Kidney (tissue), 14 donors: ENCODE measurements around the gene SRA1. TPM values are rescaled to one million over a fixed set of nuclear protein-coding genes. Genes with fewer than 3 reads are reported as not detected.

Source experiments
- DNase-seq, 5 donors: peaks; one replicate each; pipeline ENCODE4 v3.0.0-alpha.2; 2013 to 2020
- FAIRE-seq: peaks from 2 replicates; lab custom pipeline; 2012; peaks lifted over from hg19 to GRCh38; lab: Jason Lieb, UNC
- H3K27ac ChIP-seq, 2 donors: one replicate each; pipeline ENCODE4 v1.7.0; 2013; ENCODE audit warnings: low read depth in 2 of 2, low read length in 2 of 2, inconsistent platforms in 1 of 2
- H3K27me3 ChIP-seq: one replicate; pipeline ENCODE4 v1.7.1; 2013; ENCODE audit warnings: low read length, inconsistent platforms; ENCODE audit not compliant: control insufficient read depth, insufficient read depth
- H3K36me3 ChIP-seq, 3 donors: one replicate each; pipeline versions ENCODE4 v1.7.0 to v1.7.1; 2013; ENCODE audit warnings: low read length in 3 of 3, control low read depth in 1 of 3, inconsistent platforms in 1 of 3; ENCODE audit not compliant: insufficient read depth in 3 of 3, control insufficient read depth in 2 of 3
- H3K4me1 ChIP-seq, 3 donors: one replicate each; pipeline versions ENCODE4 v1.7.0 to v1.7.1; 2013; ENCODE audit warnings: low read length in 3 of 3, inconsistent platforms in 1 of 3, low read depth in 1 of 3; ENCODE audit not compliant: control insufficient read depth in 2 of 3, insufficient read depth in 2 of 3
- H3K4me3 ChIP-seq, 3 donors: one replicate each; pipeline versions ENCODE4 v1.7.0 to v1.8.1; 2013; ENCODE audit warnings: low read length in 3 of 3, control low read depth in 1 of 3, inconsistent platforms in 1 of 3
- H3K9ac ChIP-seq, 3 donors: one replicate each; pipeline versions ENCODE4 v1.7.0 to v1.7.1; 2013; ENCODE audit warnings: low read length in 3 of 3, control low read depth in 1 of 3, inconsistent platforms in 1 of 3
- H3K9me3 ChIP-seq, 3 donors: one replicate each; pipeline versions ENCODE4 v1.7.0 to v1.7.1; 2013; ENCODE audit warnings: low read length in 3 of 3, control low read depth in 1 of 3, inconsistent platforms in 1 of 3; ENCODE audit not compliant: control insufficient read depth in 2 of 3, insufficient read depth in 1 of 3
- CTCF ChIP-seq: IDR thresholded peaks from 3 replicates; pipeline ENCODE4 v1.5.1; 2012; ENCODE audit warnings: mild to moderate bottlenecking, moderate library complexity, borderline replicate concordance; ENCODE audit not compliant: insufficient read depth; ENCODE audit errors: extremely low read depth
- intact Hi-C: fragments of 100-400 bp; cut with DNase I; formaldehyde crosslinking; loops from one replicate; pipeline ENCODE4 v1.11.1; 2022
- polyA plus RNA-seq: library from polyadenylated mRNA; stranded (reverse); fragments of 350-450 nt; fragmentation: Illumina TruSeq; extraction: RNeasy Lipid Tissue Mini Kit (QIAGEN cat#74804); gene quantifications from one replicate; pipeline ENCODE4 v1.2.3, GENCODE V29; 2014; ENCODE audit warnings: low read depth, low replicate concordance; ENCODE audit not compliant: insufficient read depth
- total RNA-seq: library from RNA; stranded (reverse); fragmentation: NEBNext Ultra II Directional; extraction: Animal tissue kit (Norgen Biotek cat#: 25700); gene quantifications from one replicate; pipeline ENCODE4 v1.2.1, GENCODE V29; 2021
- donor health status: control.
- donor health status: control.
- donor health status: control.
- donor health status: control.
- donor health status: control.
- donor health status: DM: yes; HTN: yes; CAD: no.
- donor health status: Normal renal cell carcinoma (clear cell type).

Gene SRA1
- total and polyA plus RNA-seq, 2 donors from 2014 or later, result 31.3 to 52.4 TPM

GRCh38 chr5:140546851-140547507, 10.3 kb downstream of the SRA1 start:
- H3K9me3 ChIP-seq, result no peaks in the 10 kb centered on the region
- no peak for TF ChIP-seq CTCF
- peak overlapping the region in 2 of 3 donors; percentile 33 to 45 for H3K4me3 ChIP-seq
- FAIRE-seq (no peak), DNase-seq (peak in 1 of 5 donors; percentile 61)
- no peaks in the 10 kb centered on the region for H3K27me3 ChIP-seq
- H3K36me3 ChIP-seq, result peaks cover 2 to 36% (median 24%) of the 10 kb centered on the region in 3 donors
- intact Hi-C loops, result loop anchor here (10.0 kb wide), 1 partner anchor 98 kb away; the partner anchor contains the start of genes IK and NDUFA2
- peak overlapping the region; percentile 79 to 96 for H3K27ac ChIP-seq
- peaks cover 0 to 35% (median 32%) of the 10 kb centered on the region in 3 donors for H3K4me1 ChIP-seq
- H3K9ac ChIP-seq, result peak overlapping the region in 2 of 3 donors; percentile 55 to 72

GRCh38 chr5:140545606-140546005, 11.7 kb downstream of the SRA1 start:
- no peak for FAIRE-seq
- intact Hi-C loops, result loop anchor here (10.0 kb wide), 1 partner anchor 99 kb away; the partner anchor contains the start of genes IK and NDUFA2
- peaks cover under 1 to 35% (median 23%) of the 10 kb centered on the region in 3 donors for H3K36me3 ChIP-seq

GRCh38 chr5:140544986-140545385, 12.3 kb downstream of the SRA1 start:
- no peaks in the 10 kb centered on the region for H3K27me3 ChIP-seq
- no peak overlapping the region for H3K27ac ChIP-seq
- FAIRE-seq (no peak), DNase-seq (no peak)
- peaks cover 4 to 31% (median 23%) of the 10 kb centered on the region in 3 donors for H3K36me3 ChIP-seq
- H3K9me3 ChIP-seq, result no peaks in the 10 kb centered on the region
- intact Hi-C loops, result loop anchor here (10.0 kb wide), 1 partner anchor 100 kb away; the partner anchor contains the start of genes IK and NDUFA2
- no peak for TF ChIP-seq CTCF
- no peak overlapping the region for H3K4me3 ChIP-seq
- H3K9ac ChIP-seq, result no peak overlapping the region
- peaks cover 0 to 31% (median 30%) of the 10 kb centered on the region in 3 donors for H3K4me1 ChIP-seq

More at GRCh38 chr5:140545606-140546005, 11.7 kb downstream of the SRA1 start:
- TF ChIP-seq CTCF, result no peak
- Histone ChIP-seq H3K4me3 (no peak overlapping the region), H3K4me1 (peaks cover 0 to 35% (median 32%) of the 10 kb centered on the region in 3 donors), H3K9ac (no peak overlapping the region), H3K9me3 (no peaks in the 10 kb centered on the region), H3K27me3 (no peaks in the 10 kb centered on the region), H3K27ac (no peak overlapping the region)
- no peak for DNase-seq
